ENCODE data around the gene TMEM222.

TMEM222 gene

GRCh38 chr1:27356619-27357280 is 34.8 kb downstream of the TMEM222 start:
- no peak for TF ChIP-seq POLR2AphosphoS5 (IDR thresholded peaks at IDR 0.05; ENCODE audit: low read depth, low read length)

GRCh38 chr1:27357281-27358037 is 35.5 kb downstream of the TMEM222 start:
- TF ChIP-seq SIN3A (IDR thresholded peaks at IDR 0.05; ENCODE audit: borderline replicate concordance, insufficient read depth, low read length): no peak

- TF ChIP-seq, protein P1, sequence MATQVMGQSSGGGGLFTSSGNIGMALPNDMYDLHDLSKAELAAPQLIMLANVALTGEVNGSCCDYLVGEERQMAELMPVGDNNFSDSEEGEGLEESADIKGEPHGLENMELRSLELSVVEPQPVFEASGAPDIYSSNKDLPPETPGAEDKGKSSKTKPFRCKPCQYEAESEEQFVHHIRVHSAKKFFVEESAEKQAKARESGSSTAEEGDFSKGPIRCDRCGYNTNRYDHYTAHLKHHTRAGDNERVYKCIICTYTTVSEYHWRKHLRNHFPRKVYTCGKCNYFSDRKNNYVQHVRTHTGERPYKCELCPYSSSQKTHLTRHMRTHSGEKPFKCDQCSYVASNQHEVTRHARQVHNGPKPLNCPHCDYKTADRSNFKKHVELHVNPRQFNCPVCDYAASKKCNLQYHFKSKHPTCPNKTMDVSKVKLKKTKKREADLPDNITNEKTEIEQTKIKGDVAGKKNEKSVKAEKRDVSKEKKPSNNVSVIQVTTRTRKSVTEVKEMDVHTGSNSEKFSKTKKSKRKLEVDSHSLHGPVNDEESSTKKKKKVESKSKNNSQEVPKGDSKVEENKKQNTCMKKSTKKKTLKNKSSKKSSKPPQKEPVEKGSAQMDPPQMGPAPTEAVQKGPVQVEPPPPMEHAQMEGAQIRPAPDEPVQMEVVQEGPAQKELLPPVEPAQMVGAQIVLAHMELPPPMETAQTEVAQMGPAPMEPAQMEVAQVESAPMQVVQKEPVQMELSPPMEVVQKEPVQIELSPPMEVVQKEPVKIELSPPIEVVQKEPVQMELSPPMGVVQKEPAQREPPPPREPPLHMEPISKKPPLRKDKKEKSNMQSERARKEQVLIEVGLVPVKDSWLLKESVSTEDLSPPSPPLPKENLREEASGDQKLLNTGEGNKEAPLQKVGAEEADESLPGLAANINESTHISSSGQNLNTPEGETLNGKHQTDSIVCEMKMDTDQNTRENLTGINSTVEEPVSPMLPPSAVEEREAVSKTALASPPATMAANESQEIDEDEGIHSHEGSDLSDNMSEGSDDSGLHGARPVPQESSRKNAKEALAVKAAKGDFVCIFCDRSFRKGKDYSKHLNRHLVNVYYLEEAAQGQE (IDR thresholded peaks at IDR 0.05; ENCODE audit: insufficient read depth in 1 of 2, low read depth in 2 of 2, low read length in 2 of 2): no peak
- TF ChIP-seq TAF1 (IDR thresholded peaks at IDR 0.05; ENCODE audit: borderline replicate concordance, insufficient read depth, low read length) (no peak), SIN3A (IDR thresholded peaks at IDR 0.05; ENCODE audit: borderline replicate concordance, insufficient read depth, low read length) (no peak), POLR2AphosphoS5 (IDR thresholded peaks at IDR 0.05; ENCODE audit: low read depth, low read length) (no peak), FOXP2 (optimal IDR thresholded peaks at IDR 0.05; ENCODE audit: borderline replicate concordance, extremely low read depth, extremely low read length, insufficient read depth) (no peak)
These were observed 36.3 kb downstream of the TMEM222 start for GRCh38 chr1:27358038-27358927.

DNA sequence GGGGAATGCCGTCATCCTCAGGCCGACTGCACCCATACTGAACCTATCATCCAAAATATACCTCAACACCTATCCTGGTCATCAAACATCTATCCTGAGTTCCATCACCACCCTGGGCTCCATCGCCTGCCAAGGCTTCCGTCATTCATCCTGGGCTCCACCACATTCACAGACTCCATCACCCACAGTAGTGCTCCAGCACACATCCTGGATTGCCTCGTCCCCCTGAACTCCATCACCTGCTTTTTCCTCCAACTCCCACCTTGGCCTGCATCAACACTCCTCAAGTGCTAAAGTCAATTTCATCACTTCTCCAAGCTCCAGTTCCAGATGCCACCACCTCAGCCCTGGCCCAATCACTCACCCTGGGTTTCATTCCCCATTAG is 37.0 kb downstream of the TMEM222 start:
- TF ChIP-seq, protein P1 (IDR thresholded peaks at IDR 0.05; ENCODE audit: insufficient read depth in 1 of 2, low read depth in 2 of 2, low read length in 2 of 2): no peak
- TF ChIP-seq SIN3A (IDR thresholded peaks at IDR 0.05; ENCODE audit: borderline replicate concordance, insufficient read depth, low read length): no peak
- no peak for TF ChIP-seq POLR2AphosphoS5 (IDR thresholded peaks at IDR 0.05; ENCODE audit: low read depth, low read length)
- no peak for TF ChIP-seq TAF1 (IDR thresholded peaks at IDR 0.05; ENCODE audit: borderline replicate concordance, insufficient read depth, low read length)
- TF ChIP-seq FOXP2 (optimal IDR thresholded peaks at IDR 0.05; ENCODE audit: borderline replicate concordance, extremely low read depth, extremely low read length, insufficient read depth): no peak

- TF ChIP-seq FOXP2 (optimal IDR thresholded peaks at IDR 0.05; ENCODE audit: borderline replicate concordance, extremely low read depth, extremely low read length, insufficient read depth): no peak
- no peak for TF ChIP-seq SIN3A (IDR thresholded peaks at IDR 0.05; ENCODE audit: borderline replicate concordance, insufficient read depth, low read length)
- TF ChIP-seq TAF1 (IDR thresholded peaks at IDR 0.05; ENCODE audit: borderline replicate concordance, insufficient read depth, low read length): no peak
- no peak for TF ChIP-seq POLR2AphosphoS5 (IDR thresholded peaks at IDR 0.05; ENCODE audit: low read depth, low read length)
- TF ChIP-seq, protein P1 (IDR thresholded peaks at IDR 0.05; ENCODE audit: insufficient read depth in 1 of 2, low read depth in 2 of 2, low read length in 2 of 2): no peak
These were observed 37.8 kb downstream of the TMEM222 start for GRCh38 chr1:27359822-27360158.

Data from PFSK-1 (cell line).